K562 (cell line): ENCODE data around the gene MOSPD3. TPM values are rescaled to one million over a fixed set of nuclear protein-coding genes. Genes with fewer than 3 reads are reported as not detected.
A peak's percentile ranks its signal among the peaks of the same experiment; 100 is the strongest.

ENCODE experiments used
- C11orf30 ChIP-seq: fragments of 450-650 bp; IDR thresholded peaks from 2 replicates; pipeline ENCODE4 v1.6.1; 2016; ENCODE audit warnings: low read depth, mild to moderate bottlenecking
- CTCFL ChIP-seq: IDR thresholded peaks from 2 replicates; pipeline ENCODE4 v1.6.1; 2011; ENCODE audit warnings: borderline replicate concordance, low read depth, mild to moderate bottlenecking, moderate library complexity, low read length; ENCODE audit not compliant: insufficient read depth, poor library complexity, severe bottlenecking
- FOXJ2 ChIP-seq: fragments of 200-800 bp; sonication (Bioruptor generic); IDR thresholded peaks from 2 replicates; pipeline ENCODE4 v1.6.1; 2016; ENCODE audit warnings: missing genetic modification characterization, missing compliant biosample characterization
- FUS ChIP-seq: fragments of 200-400 bp; formaldehyde crosslinking; optimal IDR thresholded peaks from 2 replicates; pipeline ENCODE3; 2017; ENCODE audit warnings: low read depth, low read length
- HNRNPLL ChIP-seq: fragments of 200-400 bp; formaldehyde crosslinking; IDR thresholded peaks from 2 replicates; pipeline ENCODE4 v1.6.1; 2017; ENCODE audit warnings: low read length, low read depth, mild to moderate bottlenecking; ENCODE audit not compliant: poor library complexity, severe bottlenecking
- PREB ChIP-seq: sonication (generic); formaldehyde crosslinking; IDR thresholded peaks from 2 replicates; pipeline ENCODE4 v1.8.1; 2023; ENCODE audit warnings: mild to moderate bottlenecking, missing genetic modification reagents
- PTTG1 ChIP-seq: fragments of 450-650 bp; IDR thresholded peaks from 2 replicates; pipeline ENCODE4 v1.6.1; 2016; ENCODE audit warnings: low read depth, mild to moderate bottlenecking, missing genetic modification characterization, missing compliant biosample characterization
- SAFB ChIP-seq: fragments of 200-400 bp; formaldehyde crosslinking; IDR thresholded peaks from 2 replicates; pipeline ENCODE4 v1.6.1; 2017; ENCODE audit warnings: low read depth, low read length, borderline replicate concordance
- SMARCC2 ChIP-seq: fragments of 450-650 bp; IDR thresholded peaks from 2 replicates; pipeline ENCODE4 v1.6.1; 2017; ENCODE audit warnings: antibody characterized with exemption, moderate library complexity, mild to moderate bottlenecking, low read depth
- TFAM ChIP-seq: fragments of 250-450 bp; sonication (Bioruptor Pico); conservative IDR thresholded peaks from 2 replicates; pipeline ENCODE4 v1.5.0; 2021; ENCODE audit warnings: mild to moderate bottlenecking, moderate library complexity
- TOE1 ChIP-seq, 2 experiments: fragments of 450-650 bp in 1 of 2; sonication (generic) in 1 of 2; formaldehyde crosslinking in 1 of 2; IDR thresholded peaks; 2 replicates each; pipeline versions ENCODE4 v1.7.1 to v1.8.0; 2016 to 2022; ENCODE audit warnings: borderline replicate concordance in 2 of 2, mild to moderate bottlenecking in 2 of 2, antibody characterized with exemption in 1 of 2, inconsistent platforms in 1 of 2, low read depth in 1 of 2, missing genetic modification reagents in 1 of 2, moderate library complexity in 1 of 2
- U2AF1 ChIP-seq: fragments of 200-400 bp; formaldehyde crosslinking; optimal IDR thresholded peaks from 2 replicates; pipeline ENCODE3; 2017; ENCODE audit warnings: mild to moderate bottlenecking, low read depth, low read length, moderate library complexity
- YBX1 ChIP-seq: fragments of 450-650 bp; IDR thresholded peaks from 2 replicates; pipeline ENCODE4 v1.7.1; 2016; ENCODE audit warnings: mild to moderate bottlenecking
- ZHX1 ChIP-seq: fragments of 150-350 bp; conservative IDR thresholded peaks from 2 replicates; pipeline ENCODE4 v1.6.1; 2014; ENCODE audit warnings: low read length
- ZKSCAN3 ChIP-seq: fragments of 250-450 bp; sonication (Bioruptor Pico); IDR thresholded peaks from 2 replicates; pipeline ENCODE4 v1.4.0; 2020
- ZNF133 ChIP-seq: fragments of 250-450 bp; sonication (Bioruptor Pico); IDR thresholded peaks from 2 replicates; pipeline ENCODE4 v1.4.0; 2020; ENCODE audit warnings: mild to moderate bottlenecking
- ZNF274 ChIP-seq: IDR thresholded peaks from 2 replicates; pipeline ENCODE4 v1.6.1; 2011; ENCODE audit warnings: low read depth, mild to moderate bottlenecking, low read length, moderate library complexity, borderline replicate concordance
- ZNF324 ChIP-seq: fragments of 250-450 bp; sonication (Bioruptor Pico); IDR thresholded peaks from 2 replicates; pipeline ENCODE4 v1.4.0; 2020; ENCODE audit warnings: mild to moderate bottlenecking
- ZNF740 ChIP-seq, 3 experiments: fragments of 200-800 bp in 1 of 3; sonication (Bioruptor generic) in 1 of 3; sonication (generic) in 1 of 3; formaldehyde crosslinking in 1 of 3; IDR thresholded peaks; 2 replicates each; pipeline versions ENCODE4 v1.6.1 to v1.8.0; 2016 to 2022; ENCODE audit warnings: mild to moderate bottlenecking in 2 of 3, missing compliant biosample characterization in 2 of 3, missing genetic modification characterization in 2 of 3, missing genetic modification reagents in 1 of 3
- polyA plus RNA-seq, 8 experiments: library from polyadenylated mRNA; depleted of rRNA in 4 of 8; stranded (reverse) in 5 of 8; unstranded in 3 of 8; fragments of >200 nt; fragmentation: Nextera tagmentation in 2 of 8; fragmentation: Illumina TruSeq in 1 of 8; extraction: Ambion mirVana in 2 of 8; extraction: Trizol in 1 of 8; gene quantifications; 2 replicates each; pipeline versions ENCODE4 v1.2.1 to v1.2.3, GENCODE V29; 2011 to 2014; ENCODE audit warnings: inconsistent platforms in 1 of 8, missing spikeins in 1 of 8
- total RNA-seq, 7 experiments: library from RNA; depleted of rRNA in 6 of 7; stranded (reverse); fragments of >200 nt in 6 of 7; fragmentation: Illumina TruSeq in 2 of 7; extraction: Trizol in 2 of 7; gene quantifications; 2 replicates each; pipeline versions ENCODE4 v1.2.1 to v1.2.3, GENCODE V29; 2011 to 2021; ENCODE audit warnings: low replicate concordance in 1 of 7

MOSPD3 gene
- total and polyA plus RNA-seq, 9 of the 15 experiments (the other 6 are each of a cell fraction or from before 2014, with no cell fraction given): 1.4 to 32.1 (median 7.3) TPM

- TF ChIP-seq ZNF133 (CRISPR knock-in tag) (no peak), TFAM (no peak), FUS (no peak), HNRNPLL (peak; percentile 47), SMARCC2 (no peak), CTCFL (peak; percentile 99), C11orf30 (no peak), TOE1 (IDR thresholded peaks at IDR 0.05; ENCODE audit: borderline replicate concordance) (peak; percentile 79), TOE1 (CRISPR knock-in tag; IDR thresholded peaks at IDR 0.05; ENCODE audit: borderline replicate concordance, low read depth) (no peak), SAFB (no peak), ZNF740 (CRISPR knock-in tag; IDR thresholded peaks at IDR 0.05) (peak; percentile 89), ZNF740 (tag; IDR thresholded peaks at IDR 0.05) (peak in 1 of 2 experiments; percentile 80; a peak in 2 of 4 replicates), ZNF274 (no peak), YBX1 (no peak), ZKSCAN3 (CRISPR knock-in tag) (no peak), PTTG1 (tag) (no peak), FOXJ2 (tag) (no peak), PREB (no peak), ZNF324 (CRISPR knock-in tag) (no peak), ZHX1 (no peak), U2AF1 (no peak)
Measured at GRCh38 chr7:100604028-100604975, 8.0 kb upstream of the MOSPD3 start (continued).
